Endothelial cell of umbilical vein (primary cell): Measurements from ENCODE around the gene MCUR1.

ENCODE experiments used
- EZH2 ChIP-seq: IDR thresholded peaks from 2 replicates; pipeline ENCODE4 v1.6.1; 2012; ENCODE audit warnings: borderline replicate concordance, low read depth, mild to moderate bottlenecking, moderate library complexity, low read length, inconsistent platforms; ENCODE audit not compliant: severe bottlenecking
- FOS ChIP-seq: IDR thresholded peaks from 2 replicates; pipeline ENCODE4 v1.6.1; 2011; ENCODE audit warnings: mild to moderate bottlenecking, low read length, moderate library complexity, borderline replicate concordance; ENCODE audit not compliant: insufficient read depth
- GATA2 ChIP-seq: IDR thresholded peaks from 2 replicates; pipeline ENCODE4 v1.7.0; 2011; ENCODE audit warnings: low read depth, mild to moderate bottlenecking, moderate library complexity, mixed read lengths, low read length; ENCODE audit not compliant: insufficient read length, insufficient read depth
- POLR2A ChIP-seq: IDR thresholded peaks from 2 replicates; pipeline ENCODE4 v1.6.1; 2012; ENCODE audit warnings: low read depth, mild to moderate bottlenecking, control low read depth, low read length
- POLR2AphosphoS5 ChIP-seq: IDR thresholded peaks from 2 replicates; pipeline ENCODE4 v1.6.1; 2012; ENCODE audit warnings: low read depth, mild to moderate bottlenecking, control low read depth, low read length, moderate library complexity; ENCODE audit not compliant: insufficient read depth
- TF ChIP-seq, protein P1 (sequence below), 2 donors: IDR thresholded peaks; 1 replicate in 1 of 2; 2 replicates in 1 of 2; pipeline ENCODE4 v1.5.1; 2011; ENCODE audit warnings: low read length in 2 of 2, mild to moderate bottlenecking in 2 of 2, moderate library complexity in 2 of 2, control low read depth in 1 of 2, inconsistent platforms in 1 of 2, low read depth in 1 of 2; ENCODE audit not compliant: insufficient read depth in 1 of 2; ENCODE audit errors: extremely low read depth in 1 of 2
- TF ChIP-seq, protein P2 (sequence below): IDR thresholded peaks from 2 replicates; pipeline ENCODE4 v1.6.1; 2011; ENCODE audit not compliant: insufficient read depth, insufficient read length

DNA sequence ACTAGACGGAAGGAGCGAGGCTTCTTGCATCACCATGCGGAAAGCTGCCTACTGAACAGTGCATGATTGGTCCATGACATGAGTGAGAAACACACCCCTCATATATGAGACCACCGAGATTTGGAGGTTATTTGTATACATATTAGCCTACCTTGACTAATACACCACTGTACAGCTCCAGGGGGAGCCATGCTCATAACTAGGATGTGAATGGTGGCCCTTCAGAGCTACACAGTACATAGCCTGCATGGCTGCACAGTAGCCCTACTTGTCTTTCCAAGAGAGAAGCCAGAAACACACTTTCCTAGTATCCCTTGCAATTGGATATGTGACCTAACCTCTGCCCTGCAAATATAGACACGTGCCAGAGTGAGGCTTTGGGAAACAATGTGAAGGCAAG is 21.8 kb upstream of the MCUR1 start:
- TF ChIP-seq POLR2A (no peak), EZH2 (no peak), POLR2AphosphoS5 (no peak), GATA2 (no peak), FOS (no peak)
- TF ChIP-seq, protein P1, sequence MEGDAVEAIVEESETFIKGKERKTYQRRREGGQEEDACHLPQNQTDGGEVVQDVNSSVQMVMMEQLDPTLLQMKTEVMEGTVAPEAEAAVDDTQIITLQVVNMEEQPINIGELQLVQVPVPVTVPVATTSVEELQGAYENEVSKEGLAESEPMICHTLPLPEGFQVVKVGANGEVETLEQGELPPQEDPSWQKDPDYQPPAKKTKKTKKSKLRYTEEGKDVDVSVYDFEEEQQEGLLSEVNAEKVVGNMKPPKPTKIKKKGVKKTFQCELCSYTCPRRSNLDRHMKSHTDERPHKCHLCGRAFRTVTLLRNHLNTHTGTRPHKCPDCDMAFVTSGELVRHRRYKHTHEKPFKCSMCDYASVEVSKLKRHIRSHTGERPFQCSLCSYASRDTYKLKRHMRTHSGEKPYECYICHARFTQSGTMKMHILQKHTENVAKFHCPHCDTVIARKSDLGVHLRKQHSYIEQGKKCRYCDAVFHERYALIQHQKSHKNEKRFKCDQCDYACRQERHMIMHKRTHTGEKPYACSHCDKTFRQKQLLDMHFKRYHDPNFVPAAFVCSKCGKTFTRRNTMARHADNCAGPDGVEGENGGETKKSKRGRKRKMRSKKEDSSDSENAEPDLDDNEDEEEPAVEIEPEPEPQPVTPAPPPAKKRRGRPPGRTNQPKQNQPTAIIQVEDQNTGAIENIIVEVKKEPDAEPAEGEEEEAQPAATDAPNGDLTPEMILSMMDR (IDR thresholded peaks at IDR 0.05; ENCODE audit: extremely low read depth in 1 of 2, insufficient read depth in 1 of 2, low read depth in 1 of 2, low read length in 2 of 2), result no peak
- TF ChIP-seq, protein P2, sequence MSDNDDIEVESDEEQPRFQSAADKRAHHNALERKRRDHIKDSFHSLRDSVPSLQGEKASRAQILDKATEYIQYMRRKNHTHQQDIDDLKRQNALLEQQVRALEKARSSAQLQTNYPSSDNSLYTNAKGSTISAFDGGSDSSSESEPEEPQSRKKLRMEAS, result no peak
